ENCODE measurements around the gene CST11. TPM values are rescaled to one million over a fixed set of nuclear protein-coding genes. Genes with fewer than 3 reads are reported as not detected.

Gene CST11
- total RNA-seq, 1 experiment from 2014 or later: not detected

DNA sequence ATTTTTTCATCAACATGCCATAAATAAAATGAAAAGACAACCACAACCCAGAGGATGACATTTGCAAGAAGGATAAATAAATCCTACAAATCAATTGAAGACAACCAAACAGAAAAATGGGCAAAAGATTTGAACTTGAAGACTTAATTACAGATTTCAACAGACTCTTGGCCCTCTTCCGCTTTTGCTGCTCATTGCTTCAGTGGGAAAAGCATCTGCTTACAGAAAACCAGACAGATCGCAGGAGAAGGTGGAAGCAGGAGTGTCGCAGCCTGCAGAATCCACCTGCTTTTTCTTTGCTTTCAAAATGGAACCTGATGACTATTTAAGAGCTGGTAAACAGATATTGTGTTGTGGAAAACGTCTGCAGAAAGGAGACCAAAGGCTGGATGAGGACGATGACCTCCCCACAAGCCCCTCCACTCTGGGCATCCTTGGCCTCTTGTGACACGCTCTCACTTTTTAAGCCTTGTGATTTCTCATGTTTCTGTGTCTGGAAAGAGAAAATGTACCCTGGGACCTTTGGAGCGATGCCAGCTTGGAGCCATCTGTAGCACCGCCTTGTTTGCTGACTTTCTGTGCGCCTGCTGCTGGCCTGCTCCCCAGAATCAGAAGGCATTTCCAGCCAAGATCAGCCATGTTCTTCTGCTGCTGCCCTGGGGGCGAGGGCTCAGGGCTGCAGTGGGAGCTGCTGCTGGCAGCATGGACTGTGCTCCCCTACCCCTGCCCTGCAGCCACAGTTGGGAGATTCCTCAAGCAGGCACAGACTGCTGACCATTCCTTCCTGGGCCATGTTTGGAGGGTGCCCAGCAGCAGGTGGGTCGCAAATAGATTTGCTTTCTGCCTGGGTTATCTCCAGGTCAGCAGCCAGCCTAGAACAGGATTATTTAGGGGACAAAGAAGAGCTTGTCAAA is 16.8 kb downstream of the CST11 start:
- Mint-ChIP-seq H3K27me3 (ENCODE audit: insufficient read depth, unreplicated experiment) (no peaks in the 10 kb centered on the region), H3K4me1 (ENCODE audit: insufficient read depth, unreplicated experiment) (no peaks in the 10 kb centered on the region), H3K36me3 (ENCODE audit: insufficient read depth, unreplicated experiment) (no peaks in the 10 kb centered on the region), H3K9me3 (ENCODE audit: unreplicated experiment) (no peaks in the 10 kb centered on the region), H3K4me3 (ENCODE audit: unreplicated experiment) (no peak overlapping the region), H3K27ac (ENCODE audit: low read depth, unreplicated experiment) (no peak overlapping the region)
- ChIA-PET POLR2A (interaction anchor here (0.5 to 2.4 kb wide), 4 partner anchors 14 to 78 kb away, joined by 3 to 11 read pairs (median 5); partner anchors contain the start of gene NAPB), CTCF (interaction anchor here (0.6 to 13.1 kb wide), 7 partner anchors 10 to 1361 kb away, joined by 3 to 541 read pairs (median 3); partner anchors contain the start of gene CST9)
- TF ChIP-seq, protein P1, sequence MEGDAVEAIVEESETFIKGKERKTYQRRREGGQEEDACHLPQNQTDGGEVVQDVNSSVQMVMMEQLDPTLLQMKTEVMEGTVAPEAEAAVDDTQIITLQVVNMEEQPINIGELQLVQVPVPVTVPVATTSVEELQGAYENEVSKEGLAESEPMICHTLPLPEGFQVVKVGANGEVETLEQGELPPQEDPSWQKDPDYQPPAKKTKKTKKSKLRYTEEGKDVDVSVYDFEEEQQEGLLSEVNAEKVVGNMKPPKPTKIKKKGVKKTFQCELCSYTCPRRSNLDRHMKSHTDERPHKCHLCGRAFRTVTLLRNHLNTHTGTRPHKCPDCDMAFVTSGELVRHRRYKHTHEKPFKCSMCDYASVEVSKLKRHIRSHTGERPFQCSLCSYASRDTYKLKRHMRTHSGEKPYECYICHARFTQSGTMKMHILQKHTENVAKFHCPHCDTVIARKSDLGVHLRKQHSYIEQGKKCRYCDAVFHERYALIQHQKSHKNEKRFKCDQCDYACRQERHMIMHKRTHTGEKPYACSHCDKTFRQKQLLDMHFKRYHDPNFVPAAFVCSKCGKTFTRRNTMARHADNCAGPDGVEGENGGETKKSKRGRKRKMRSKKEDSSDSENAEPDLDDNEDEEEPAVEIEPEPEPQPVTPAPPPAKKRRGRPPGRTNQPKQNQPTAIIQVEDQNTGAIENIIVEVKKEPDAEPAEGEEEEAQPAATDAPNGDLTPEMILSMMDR (IDR thresholded peaks at IDR 0.05; ENCODE audit: unreplicated experiment): no peak
- DNase-seq (ENCODE audit: unreplicated experiment): no peak
- intact Hi-C loops (cut with micrococcal nuclease): no loop called here
- BruUV-seq (replicated peaks): no TSS peak

DNA sequence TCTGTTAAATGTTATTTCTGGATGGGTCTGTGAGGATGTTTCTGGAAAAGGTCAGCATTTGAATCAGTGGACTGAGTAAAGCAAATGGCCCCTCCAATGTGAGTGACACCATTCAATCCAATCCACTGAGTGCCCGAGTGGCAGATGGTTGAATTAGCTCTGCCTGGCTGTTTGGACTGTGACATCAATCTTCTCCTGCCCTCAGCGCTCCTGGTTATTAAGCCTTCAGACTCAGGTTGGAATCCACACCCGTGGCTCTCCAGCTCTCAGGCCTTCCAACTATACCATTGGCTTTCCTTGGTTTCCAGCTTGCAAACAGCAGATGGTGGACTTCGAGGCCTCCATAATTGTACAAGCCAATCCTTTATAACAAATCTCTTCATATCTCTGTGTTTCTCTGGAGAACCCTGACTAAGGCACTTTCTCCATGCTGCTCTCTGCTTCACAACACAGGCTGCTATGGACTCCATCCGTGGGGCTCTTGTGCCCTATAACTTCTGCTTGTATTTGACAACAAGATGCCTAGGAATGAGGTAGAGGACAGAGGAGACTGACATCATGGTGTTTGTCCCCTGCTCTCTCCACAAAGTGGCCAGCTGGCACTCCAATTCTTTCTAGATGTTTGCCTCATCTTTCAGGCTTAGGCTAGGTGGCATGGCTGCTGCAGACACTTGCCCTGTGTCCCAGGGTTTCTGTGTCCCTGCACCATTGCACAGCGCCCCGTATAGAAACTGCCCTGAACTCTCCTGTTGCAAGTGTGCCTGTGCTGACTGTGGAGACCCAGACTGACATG is 18.0 kb downstream of the CST11 start:
- POLR2A ChIA-PET: interaction anchor here (0.6 to 2.4 kb wide), 3 partner anchors 13 to 16 kb away, joined by 3 to 11 read pairs (median 4); partner anchors contain the start of gene NAPB
- Mint-ChIP-seq H3K27ac (ENCODE audit: low read depth, unreplicated experiment) (no peak overlapping the region), H3K36me3 (ENCODE audit: insufficient read depth, unreplicated experiment) (no peaks in the 10 kb centered on the region), H3K27me3 (ENCODE audit: insufficient read depth, unreplicated experiment) (no peaks in the 10 kb centered on the region), H3K4me1 (ENCODE audit: insufficient read depth, unreplicated experiment) (no peaks in the 10 kb centered on the region), H3K9me3 (ENCODE audit: unreplicated experiment) (no peaks in the 10 kb centered on the region), H3K4me3 (ENCODE audit: unreplicated experiment) (no peak overlapping the region)
- intact Hi-C loops (cut with micrococcal nuclease): no loop called here
- TF ChIP-seq, protein P1 (IDR thresholded peaks at IDR 0.05; ENCODE audit: unreplicated experiment): no peak
- no peak for DNase-seq (ENCODE audit: unreplicated experiment)
- CTCF ChIA-PET: interaction anchor here (0.9 to 4.2 kb wide), 6 partner anchors 7 to 172 kb away, joined by 4 to 22 read pairs (median 11); partner anchors contain the start of gene NAPB
- BruUV-seq (replicated peaks): no TSS peak

DNA sequence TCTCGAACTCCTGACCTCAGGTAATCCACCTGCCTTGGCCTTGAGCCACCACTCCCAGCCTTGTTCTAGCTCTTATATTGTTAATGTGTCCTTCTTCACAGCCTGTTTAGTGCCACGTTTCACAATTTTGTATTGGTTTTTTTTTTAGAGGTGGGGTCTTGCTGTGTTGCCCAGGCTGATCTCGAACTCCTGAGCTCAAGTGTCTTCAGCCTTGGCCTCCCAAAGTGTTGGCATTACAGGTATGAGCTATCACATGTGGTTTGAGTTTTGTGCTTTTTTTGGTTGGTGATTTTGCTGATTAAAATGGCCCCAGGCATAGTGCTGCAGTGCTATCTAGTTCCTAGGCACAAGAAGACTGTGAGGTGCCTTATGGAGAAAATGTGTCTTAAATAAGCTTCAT is 19.0 kb downstream of the CST11 start:
- ChIA-PET CTCF (interaction anchor here (0.6 to 4.2 kb wide), 10 partner anchors 8 to 847 kb away, joined by 3 to 22 read pairs (median 6); partner anchors contain the start of gene NAPB), POLR2A (interaction anchor here (0.8 to 1.2 kb wide), 3 partner anchors 12 to 42 kb away, joined by 3 read pairs; partner anchors contain the start of gene NAPB)
- no peak overlapping the region for H3K4me3 Mint-ChIP-seq (ENCODE audit: unreplicated experiment)
- no TSS peak for BruUV-seq (replicated peaks)
- TF ChIP-seq, protein P1 (IDR thresholded peaks at IDR 0.05; ENCODE audit: unreplicated experiment): no peak
- H3K27ac Mint-ChIP-seq (ENCODE audit: low read depth, unreplicated experiment): no peak overlapping the region
- no peaks in the 10 kb centered on the region for H3K4me1 Mint-ChIP-seq (ENCODE audit: insufficient read depth, unreplicated experiment)
- no peaks in the 10 kb centered on the region for H3K36me3 Mint-ChIP-seq (ENCODE audit: insufficient read depth, unreplicated experiment)
- intact Hi-C loops (cut with micrococcal nuclease): no loop called here
- no peaks in the 10 kb centered on the region for H3K9me3 Mint-ChIP-seq (ENCODE audit: unreplicated experiment)
- DNase-seq (ENCODE audit: unreplicated experiment): no peak
- no peaks in the 10 kb centered on the region for H3K27me3 Mint-ChIP-seq (ENCODE audit: insufficient read depth, unreplicated experiment)
